HG02678 (cell line): ENCODE data around the gene PIK3C2G.
"Not testable (repeated sequence)": the region's sequence is repeated elsewhere in the genome, so short reads cannot be mapped to it uniquely, and the experiment has no call there.

Source experiments
- ATAC-seq: cut with Tn5 transposase; IDR thresholded peaks from one replicate; pipeline ENCODE4 v1.9.1; 2021; ENCODE audit warnings: mild to moderate bottlenecking, moderate library complexity; ENCODE audit not compliant: unreplicated experiment

The PIK3C2G gene

DNA sequence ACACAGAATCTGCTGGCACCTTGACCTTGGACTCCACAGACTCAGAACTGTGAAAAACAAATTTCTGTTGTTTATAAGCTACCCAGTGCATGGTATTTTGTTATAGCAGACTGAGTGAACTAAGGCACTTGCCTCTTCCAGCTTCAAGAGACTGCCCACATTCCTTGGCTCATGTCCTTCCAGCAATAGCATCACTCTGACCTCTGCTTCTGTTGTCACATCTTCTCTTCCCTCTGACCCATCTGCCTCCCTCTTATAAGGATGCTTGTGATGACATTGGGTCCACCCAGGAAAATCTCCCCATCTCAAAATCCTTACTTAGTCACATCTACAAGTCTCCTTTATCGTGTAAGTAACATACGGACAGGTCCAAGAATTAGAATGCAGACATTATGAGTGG, 200.4 kb downstream of the PIK3C2G start:
- ATAC-seq, result no peak

- ATAC-seq, result no peak
Observed at GRCh38 chr12:18462442-18462841, 201.1 kb downstream of the PIK3C2G start.

GRCh38 chr12:18467620-18468245, 206.4 kb downstream of the PIK3C2G start:
- ATAC-seq, result no peak

DNA sequence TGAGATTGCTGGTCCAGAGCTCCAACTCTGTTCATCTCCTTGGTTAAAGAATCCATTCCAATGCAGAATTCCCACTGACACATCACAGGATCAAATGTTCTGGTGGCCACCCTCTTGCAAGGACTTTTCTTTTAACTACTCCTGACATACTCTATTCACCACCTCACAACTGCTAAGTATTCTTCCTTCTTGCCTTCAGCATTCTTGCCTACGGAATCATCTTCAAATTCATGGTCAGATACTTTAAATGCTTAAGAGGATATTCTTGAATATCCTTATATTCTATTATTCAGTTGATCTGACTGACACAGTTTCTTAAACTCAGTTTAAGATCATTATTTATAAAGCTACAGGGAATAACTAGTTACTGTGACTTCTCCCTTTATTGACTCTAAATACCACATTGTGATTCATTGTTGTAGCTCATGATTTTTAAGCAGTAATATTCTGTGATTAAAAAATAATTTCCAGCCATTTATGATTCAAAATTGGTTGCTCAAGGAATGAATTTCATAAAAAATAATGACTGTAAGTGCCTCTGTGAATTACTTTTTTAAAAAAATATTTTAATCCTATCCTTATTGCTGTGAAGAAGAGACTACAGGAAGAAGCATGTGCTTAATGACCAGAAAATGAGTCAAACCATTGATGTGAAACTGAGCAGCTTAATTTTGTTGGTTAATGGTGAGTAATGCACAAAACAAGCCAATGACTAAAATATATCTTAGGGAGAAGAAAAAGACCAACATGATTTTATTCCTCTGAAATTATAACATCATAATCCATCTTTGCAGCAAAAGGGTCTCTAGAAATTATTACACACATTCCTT, 207.1 kb downstream of the PIK3C2G start:
- ATAC-seq, result no peak

DNA sequence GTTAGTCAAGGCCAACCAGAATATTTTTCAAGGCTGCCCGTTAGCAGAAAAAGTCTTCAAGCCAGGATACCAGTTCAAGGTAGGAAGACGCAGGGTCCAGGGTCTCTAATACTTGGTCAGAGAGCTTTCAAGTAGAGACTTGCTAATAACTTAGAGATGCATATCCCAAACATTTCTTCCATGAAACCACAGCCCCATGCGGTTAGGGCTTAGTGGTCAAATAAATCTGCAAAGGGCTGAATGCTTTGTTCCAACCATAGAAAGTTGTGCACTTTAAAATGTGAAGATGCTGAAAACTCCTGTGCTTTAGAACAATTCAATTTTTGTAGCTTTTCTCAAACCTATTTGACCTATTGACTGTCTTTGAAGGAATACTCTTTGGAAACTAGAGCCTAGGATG, 208.9 kb downstream of the PIK3C2G start:
- ATAC-seq, result no peak

DNA sequence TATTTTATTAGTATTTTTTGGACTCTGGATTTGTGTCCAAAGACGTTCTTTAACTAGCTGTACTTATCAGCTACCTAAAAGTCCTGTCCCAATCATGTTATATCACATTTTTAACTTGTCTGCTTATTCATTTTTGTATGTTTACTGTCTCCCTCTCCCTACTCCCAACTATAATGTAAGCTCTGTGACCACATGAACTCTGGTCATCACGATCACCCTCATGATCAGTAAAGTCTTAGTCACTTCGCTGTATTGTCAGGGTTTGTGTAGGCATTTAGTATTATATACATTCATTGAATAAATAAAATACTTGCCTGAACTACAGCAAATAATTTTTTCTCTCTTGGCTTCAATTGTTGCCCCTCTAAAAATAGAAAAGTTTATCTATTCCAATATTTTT, 211.0 kb downstream of the PIK3C2G start:
- ATAC-seq, result no peak

- ATAC-seq, result no peak
Observed at GRCh38 chr12:18472806-18473205, 211.5 kb downstream of the PIK3C2G start.

- ATAC-seq, result no peak
Observed at GRCh38 chr12:18476861-18477260, 215.5 kb downstream of the PIK3C2G start.

GRCh38 chr12:18479256-18479655, 217.9 kb downstream of the PIK3C2G start:
- no peak for ATAC-seq

GRCh38 chr12:18482601-18483120, 221.3 kb downstream of the PIK3C2G start:
- ATAC-seq, result no peak

- ATAC-seq, result no peak
Observed at GRCh38 chr12:18483698-18484325, 222.5 kb downstream of the PIK3C2G start.

DNA sequence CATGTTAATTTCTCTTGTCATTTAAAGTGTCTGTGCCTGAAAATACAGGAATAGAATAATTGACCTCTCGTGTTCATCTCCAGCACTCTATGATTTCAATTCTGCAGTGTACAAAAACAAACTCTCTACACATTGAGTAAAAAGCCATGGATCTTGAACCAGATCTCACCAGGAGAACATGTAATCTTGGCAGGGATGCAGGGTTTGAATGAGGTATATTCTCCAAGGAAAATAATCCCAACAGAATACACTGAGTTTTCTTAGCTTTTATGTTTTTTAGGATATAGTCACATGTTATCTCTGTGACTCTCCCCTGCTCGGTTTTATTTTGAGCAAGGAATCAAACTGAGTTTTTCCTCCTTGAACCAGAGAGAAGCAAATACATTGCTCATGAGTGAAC, 224.7 kb downstream of the PIK3C2G start:
- no peak for ATAC-seq

DNA sequence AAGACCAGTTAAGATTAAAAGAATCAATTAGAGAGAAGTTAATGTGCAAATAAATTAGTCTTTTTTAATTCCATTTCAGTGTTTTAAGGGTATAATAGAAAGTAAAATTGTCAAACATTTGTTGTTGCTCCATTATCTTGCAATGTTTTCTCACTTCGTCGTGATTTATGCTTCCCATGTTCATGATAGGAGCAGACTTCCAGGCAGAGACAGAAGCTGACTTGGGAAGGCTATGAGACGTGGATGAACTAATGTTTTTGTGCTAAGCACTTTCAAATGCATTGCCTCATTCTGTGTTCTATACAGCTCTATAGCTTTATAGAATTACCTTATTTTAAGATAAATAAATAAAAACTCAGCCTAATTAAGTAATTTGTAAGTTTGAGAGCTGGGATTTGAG, 226.2 kb downstream of the PIK3C2G start:
- no peak for ATAC-seq

DNA sequence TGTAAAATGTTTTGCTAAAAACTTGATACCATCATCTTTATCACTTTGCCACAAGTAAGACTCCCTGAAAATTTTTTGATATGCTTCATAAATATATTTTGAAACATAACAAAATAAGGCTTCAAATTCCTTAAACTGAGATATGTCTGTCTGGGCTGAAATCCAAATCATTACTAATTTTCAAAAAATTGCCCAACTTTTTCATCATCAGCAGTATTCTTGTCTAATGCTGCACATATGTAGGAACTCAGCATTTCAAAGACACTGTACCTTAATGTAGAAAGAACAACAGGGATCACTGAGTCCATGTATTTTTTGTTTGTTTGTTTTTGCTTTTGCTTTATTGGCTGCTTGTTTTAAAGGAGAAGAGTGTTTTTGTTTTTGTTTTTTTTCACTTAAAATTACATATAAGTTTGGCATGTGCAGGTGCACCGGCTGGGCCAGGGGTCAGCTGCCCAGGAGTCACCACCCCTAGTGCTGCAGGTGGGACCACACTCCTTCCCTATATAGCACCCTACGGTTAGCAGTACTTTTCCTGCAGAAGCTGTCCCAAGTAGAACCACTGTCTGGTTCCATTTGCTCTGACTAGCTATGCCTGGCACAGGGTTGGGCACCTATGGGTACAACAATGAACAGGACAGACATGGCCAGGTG, 231.2 kb downstream of the PIK3C2G start:
- ATAC-seq, result no peak

GRCh38 chr12:18496156-18496555, 234.8 kb downstream of the PIK3C2G start:
- no peak for ATAC-seq

GRCh38 chr12:18500160-18500574, 238.8 kb downstream of the PIK3C2G start:
- ATAC-seq, result not testable (repeated sequence)

DNA sequence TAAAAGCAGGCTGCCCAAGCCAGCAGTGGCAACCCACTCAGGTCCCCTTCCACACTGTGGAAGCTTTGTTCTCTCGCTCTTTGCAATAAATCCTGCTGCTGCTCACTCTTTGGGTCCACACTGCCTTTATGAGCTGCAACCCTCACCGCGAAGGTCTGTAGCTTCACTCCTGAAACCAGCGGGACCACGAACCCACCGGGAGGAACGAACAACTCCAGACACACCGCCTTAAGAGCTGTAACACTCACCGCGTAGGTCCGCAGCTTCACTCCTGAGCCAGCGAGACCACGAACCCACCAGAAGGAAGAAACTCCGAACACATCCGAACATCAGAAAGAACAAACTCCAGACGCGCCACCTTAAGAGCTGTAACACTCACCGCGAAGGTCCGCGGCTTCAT, 239.4 kb downstream of the PIK3C2G start:
- ATAC-seq, result not testable (repeated sequence)

DNA sequence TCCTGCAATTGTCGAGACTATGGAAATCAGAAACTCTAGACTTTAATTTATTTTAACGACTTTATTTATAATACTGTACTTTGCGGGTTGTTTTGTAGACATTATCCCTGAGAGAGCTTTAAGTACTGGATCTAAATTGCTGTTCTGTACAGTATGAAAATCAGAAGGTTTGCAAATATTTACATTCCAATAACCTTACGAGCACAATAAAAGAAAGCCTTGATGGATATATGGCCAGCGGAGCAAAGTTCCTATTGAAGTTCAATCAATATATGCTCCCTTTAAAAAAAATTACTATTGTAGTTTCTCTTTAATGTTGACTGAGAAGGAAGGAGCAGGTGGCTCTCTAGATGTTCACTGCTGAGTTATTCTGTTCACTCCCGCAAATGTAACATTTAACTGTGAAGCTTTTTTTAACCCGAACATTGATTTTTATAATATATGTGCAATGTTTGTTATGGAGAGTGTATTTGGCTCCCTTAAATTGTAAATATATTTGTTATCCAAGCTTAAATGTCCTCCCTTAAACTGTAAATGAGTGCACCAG, 241.2 kb downstream of the PIK3C2G start:
- ATAC-seq, result no peak

GRCh38 chr12:18521461-18521860, 260.1 kb downstream of the PIK3C2G start:
- ATAC-seq, result no peak

DNA sequence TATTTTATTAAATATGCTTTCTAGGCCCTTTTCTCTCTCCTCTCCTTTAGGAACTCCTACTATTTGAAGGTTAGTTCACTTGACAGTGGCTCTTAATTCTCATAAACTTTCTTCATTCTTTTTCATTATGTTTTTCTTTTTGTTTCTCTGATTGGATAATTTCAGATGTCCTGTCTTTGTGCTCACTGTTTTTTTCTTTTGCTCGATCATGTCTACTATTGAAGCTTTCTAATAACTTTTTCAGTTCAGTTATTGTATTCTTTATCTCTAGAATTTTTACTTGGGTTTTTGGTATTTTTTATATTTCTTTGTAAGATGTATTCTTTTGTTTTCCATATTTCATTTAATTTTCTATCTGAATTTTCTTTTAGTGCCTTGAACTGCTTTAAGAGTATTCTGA, 261.5 kb downstream of the PIK3C2G start:
- no peak for ATAC-seq

GRCh38 chr12:18542497-18542896, 281.2 kb downstream of the PIK3C2G start:
- not testable (repeated sequence) for ATAC-seq
